ENCODE results near the gene ADCK2.

DNA sequence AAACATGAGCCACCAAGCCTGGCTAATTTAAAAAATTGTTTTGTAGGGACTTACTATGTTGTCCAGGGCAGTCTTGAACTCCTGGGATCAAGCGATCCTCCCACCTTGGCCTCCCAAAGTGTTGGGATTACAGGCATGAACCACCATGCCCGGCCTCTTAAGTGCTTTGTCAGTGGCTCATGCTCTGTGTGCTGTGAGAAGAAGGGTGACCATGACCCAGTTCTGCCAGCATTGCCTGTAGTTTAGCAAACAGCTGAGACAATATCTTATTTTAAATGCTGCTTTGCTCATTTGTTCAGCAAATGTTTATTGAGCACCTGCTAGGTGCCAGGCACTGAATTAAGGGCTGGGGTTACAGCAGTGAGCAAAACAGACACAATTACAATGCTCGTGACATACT lies 9.0 kb downstream of the ADCK2 start:
- TF ChIP-seq, protein P1, sequence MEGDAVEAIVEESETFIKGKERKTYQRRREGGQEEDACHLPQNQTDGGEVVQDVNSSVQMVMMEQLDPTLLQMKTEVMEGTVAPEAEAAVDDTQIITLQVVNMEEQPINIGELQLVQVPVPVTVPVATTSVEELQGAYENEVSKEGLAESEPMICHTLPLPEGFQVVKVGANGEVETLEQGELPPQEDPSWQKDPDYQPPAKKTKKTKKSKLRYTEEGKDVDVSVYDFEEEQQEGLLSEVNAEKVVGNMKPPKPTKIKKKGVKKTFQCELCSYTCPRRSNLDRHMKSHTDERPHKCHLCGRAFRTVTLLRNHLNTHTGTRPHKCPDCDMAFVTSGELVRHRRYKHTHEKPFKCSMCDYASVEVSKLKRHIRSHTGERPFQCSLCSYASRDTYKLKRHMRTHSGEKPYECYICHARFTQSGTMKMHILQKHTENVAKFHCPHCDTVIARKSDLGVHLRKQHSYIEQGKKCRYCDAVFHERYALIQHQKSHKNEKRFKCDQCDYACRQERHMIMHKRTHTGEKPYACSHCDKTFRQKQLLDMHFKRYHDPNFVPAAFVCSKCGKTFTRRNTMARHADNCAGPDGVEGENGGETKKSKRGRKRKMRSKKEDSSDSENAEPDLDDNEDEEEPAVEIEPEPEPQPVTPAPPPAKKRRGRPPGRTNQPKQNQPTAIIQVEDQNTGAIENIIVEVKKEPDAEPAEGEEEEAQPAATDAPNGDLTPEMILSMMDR (IDR thresholded peaks at IDR 0.05): no peak
- TF ChIP-seq POLR2A (IDR thresholded peaks at IDR 0.05): no peak

Data from Peyer's patch (tissue), 4 donors.